Measurements from ENCODE around the gene SMR3A. TPM values are rescaled to one million over a fixed set of nuclear protein-coding genes. Genes with fewer than 3 reads are reported as not detected.

Gene SMR3A
- total and polyA plus RNA-seq, 9 of the 15 experiments (the other 6 are each of a cell fraction or from before 2014, with no cell fraction given): not detected

DNA sequence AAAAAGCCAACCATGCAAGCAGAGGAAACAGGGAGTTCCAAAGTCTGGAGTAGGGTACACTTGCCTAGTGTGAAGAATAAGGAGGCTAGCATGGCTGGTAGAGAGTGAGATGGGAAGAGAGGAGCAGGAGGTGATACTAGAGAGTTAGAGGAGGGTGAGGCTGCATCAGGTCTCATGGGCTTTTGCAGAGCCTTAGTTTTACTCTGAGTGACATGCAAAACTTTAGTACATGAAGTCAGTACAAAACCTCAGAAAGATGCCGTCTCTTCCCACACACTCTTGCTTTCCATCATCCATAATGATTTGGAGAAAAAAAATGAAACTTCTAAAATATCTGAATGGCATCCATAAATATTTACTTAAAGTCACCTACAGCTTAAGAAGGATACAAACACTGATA lies 42.2 kb downstream of the SMR3A start (continued):
- TF ChIP-seq, protein P1, sequence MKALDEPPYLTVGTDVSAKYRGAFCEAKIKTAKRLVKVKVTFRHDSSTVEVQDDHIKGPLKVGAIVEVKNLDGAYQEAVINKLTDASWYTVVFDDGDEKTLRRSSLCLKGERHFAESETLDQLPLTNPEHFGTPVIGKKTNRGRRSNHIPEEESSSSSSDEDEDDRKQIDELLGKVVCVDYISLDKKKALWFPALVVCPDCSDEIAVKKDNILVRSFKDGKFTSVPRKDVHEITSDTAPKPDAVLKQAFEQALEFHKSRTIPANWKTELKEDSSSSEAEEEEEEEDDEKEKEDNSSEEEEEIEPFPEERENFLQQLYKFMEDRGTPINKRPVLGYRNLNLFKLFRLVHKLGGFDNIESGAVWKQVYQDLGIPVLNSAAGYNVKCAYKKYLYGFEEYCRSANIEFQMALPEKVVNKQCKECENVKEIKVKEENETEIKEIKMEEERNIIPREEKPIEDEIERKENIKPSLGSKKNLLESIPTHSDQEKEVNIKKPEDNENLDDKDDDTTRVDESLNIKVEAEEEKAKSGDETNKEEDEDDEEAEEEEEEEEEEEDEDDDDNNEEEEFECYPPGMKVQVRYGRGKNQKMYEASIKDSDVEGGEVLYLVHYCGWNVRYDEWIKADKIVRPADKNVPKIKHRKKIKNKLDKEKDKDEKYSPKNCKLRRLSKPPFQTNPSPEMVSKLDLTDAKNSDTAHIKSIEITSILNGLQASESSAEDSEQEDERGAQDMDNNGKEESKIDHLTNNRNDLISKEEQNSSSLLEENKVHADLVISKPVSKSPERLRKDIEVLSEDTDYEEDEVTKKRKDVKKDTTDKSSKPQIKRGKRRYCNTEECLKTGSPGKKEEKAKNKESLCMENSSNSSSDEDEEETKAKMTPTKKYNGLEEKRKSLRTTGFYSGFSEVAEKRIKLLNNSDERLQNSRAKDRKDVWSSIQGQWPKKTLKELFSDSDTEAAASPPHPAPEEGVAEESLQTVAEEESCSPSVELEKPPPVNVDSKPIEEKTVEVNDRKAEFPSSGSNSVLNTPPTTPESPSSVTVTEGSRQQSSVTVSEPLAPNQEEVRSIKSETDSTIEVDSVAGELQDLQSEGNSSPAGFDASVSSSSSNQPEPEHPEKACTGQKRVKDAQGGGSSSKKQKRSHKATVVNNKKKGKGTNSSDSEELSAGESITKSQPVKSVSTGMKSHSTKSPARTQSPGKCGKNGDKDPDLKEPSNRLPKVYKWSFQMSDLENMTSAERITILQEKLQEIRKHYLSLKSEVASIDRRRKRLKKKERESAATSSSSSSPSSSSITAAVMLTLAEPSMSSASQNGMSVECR (CRISPR knock-in tag; IDR thresholded peaks at IDR 0.05): no peak
- TF ChIP-seq ETS2 (tag; IDR thresholded peaks at IDR 0.05; ENCODE audit: borderline replicate concordance, poor library complexity, severe bottlenecking) (no peak), GTF2F1 (IDR thresholded peaks at IDR 0.05; ENCODE audit: low read depth, low read length) (no peak), NEUROD1 (IDR thresholded peaks at IDR 0.05; ENCODE audit: borderline replicate concordance, low read depth, low read length, partially characterized antibody) (no peak), BRD4 (IDR thresholded peaks at IDR 0.05) (no peak), POU5F1 (IDR thresholded peaks at IDR 0.05; ENCODE audit: borderline replicate concordance, low read depth, low read length, partially characterized antibody) (no peak), MEIS2 (IDR thresholded peaks at IDR 0.05; ENCODE audit: partially characterized antibody) (no peak)
- TF ChIP-seq, protein P2, sequence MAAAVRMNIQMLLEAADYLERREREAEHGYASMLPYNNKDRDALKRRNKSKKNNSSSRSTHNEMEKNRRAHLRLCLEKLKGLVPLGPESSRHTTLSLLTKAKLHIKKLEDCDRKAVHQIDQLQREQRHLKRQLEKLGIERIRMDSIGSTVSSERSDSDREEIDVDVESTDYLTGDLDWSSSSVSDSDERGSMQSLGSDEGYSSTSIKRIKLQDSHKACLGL (CRISPR knock-in tag; IDR thresholded peaks at IDR 0.05; ENCODE audit: borderline replicate concordance, poor library complexity, severe bottlenecking): no peak
- TF ChIP-seq, protein P3, sequence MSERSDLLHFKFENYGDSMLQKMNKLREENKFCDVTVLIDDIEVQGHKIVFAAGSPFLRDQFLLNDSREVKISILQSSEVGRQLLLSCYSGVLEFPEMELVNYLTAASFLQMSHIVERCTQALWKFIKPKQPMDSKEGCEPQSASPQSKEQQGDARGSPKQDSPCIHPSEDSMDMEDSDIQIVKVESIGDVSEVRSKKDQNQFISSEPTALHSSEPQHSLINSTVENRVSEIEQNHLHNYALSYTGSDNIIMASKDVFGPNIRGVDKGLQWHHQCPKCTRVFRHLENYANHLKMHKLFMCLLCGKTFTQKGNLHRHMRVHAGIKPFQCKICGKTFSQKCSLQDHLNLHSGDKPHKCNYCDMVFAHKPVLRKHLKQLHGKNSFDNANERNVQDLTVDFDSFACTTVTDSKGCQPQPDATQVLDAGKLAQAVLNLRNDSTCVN (CRISPR knock-in tag; IDR thresholded peaks at IDR 0.05): no peak

Data from K562 (cell line).